ENCODE results near the gene CAMKK2. TPM values are rescaled to one million over a fixed set of nuclear protein-coding genes. Genes with fewer than 3 reads are reported as not detected.

Gene CAMKK2
- total RNA-seq, 1 experiment from 2014 or later = 26.7 TPM

- Histone ChIP-seq H3K79me2 (ENCODE audit: low read depth) (peaks cover 4% of the 10 kb centered on the region; the same call in 1 of the 2 replicates), H3K9me2 (ENCODE audit: insufficient read depth) (no peaks in the 10 kb centered on the region), H3K4me2 (0 out of 2 replicates have a peak overlapping the region, but pooled peaks have one; percentile 3), H3K27me3 (ENCODE audit: insufficient read depth, low read depth) (no peaks in the 10 kb centered on the region), H3K27ac (peak overlapping the region; percentile 66), H3K4me3 (no peak overlapping the region), H4K20me1 (ENCODE audit: insufficient read depth) (no peaks in the 10 kb centered on the region), H2AFZ (no peak overlapping the region), H3K4me1 (replicated peaks; ENCODE audit: insufficient read depth) (peaks cover 12% of the 10 kb centered on the region), H3K9me3 (ENCODE audit: insufficient read depth, low read depth) (no peaks in the 10 kb centered on the region), H3K36me3 (ENCODE audit: low read depth) (no peaks in the 10 kb centered on the region), H3F3A (ENCODE audit: insufficient read depth, low read depth) (peaks cover 10% of the 10 kb centered on the region)
- no peak for DNase-seq
- TF ChIP-seq, protein P1, sequence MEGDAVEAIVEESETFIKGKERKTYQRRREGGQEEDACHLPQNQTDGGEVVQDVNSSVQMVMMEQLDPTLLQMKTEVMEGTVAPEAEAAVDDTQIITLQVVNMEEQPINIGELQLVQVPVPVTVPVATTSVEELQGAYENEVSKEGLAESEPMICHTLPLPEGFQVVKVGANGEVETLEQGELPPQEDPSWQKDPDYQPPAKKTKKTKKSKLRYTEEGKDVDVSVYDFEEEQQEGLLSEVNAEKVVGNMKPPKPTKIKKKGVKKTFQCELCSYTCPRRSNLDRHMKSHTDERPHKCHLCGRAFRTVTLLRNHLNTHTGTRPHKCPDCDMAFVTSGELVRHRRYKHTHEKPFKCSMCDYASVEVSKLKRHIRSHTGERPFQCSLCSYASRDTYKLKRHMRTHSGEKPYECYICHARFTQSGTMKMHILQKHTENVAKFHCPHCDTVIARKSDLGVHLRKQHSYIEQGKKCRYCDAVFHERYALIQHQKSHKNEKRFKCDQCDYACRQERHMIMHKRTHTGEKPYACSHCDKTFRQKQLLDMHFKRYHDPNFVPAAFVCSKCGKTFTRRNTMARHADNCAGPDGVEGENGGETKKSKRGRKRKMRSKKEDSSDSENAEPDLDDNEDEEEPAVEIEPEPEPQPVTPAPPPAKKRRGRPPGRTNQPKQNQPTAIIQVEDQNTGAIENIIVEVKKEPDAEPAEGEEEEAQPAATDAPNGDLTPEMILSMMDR (conservative IDR thresholded peaks at IDR 0.05) = no peak
- no peak for TF ChIP-seq EZH2 (IDR thresholded peaks at IDR 0.05; ENCODE audit: low read depth)
- CTCF ChIA-PET = no interaction called here
- BruUV-seq (replicated peaks) = no TSS peak
- POLR2A ChIA-PET (ENCODE audit: unreplicated experiment) = interaction anchor here (0.6 kb wide), 1 partner anchor 121 kb away, joined by 13 read pairs; no protein-coding TSS in a partner anchor
- intact Hi-C loops (cut with micrococcal nuclease; ENCODE audit: unreplicated experiment) = no loop called here
These were observed 19.1 kb downstream of the CAMKK2 start for GRCh38 chr12:121277374-121277759.

GRCh38 chr12:121274036-121274763 is 22.3 kb downstream of the CAMKK2 start:
- Histone ChIP-seq H3K4me1 (replicated peaks; ENCODE audit: insufficient read depth) (peaks cover 12% of the 10 kb centered on the region), H3K9me3 (ENCODE audit: insufficient read depth, low read depth) (no peaks in the 10 kb centered on the region), H3K9me2 (ENCODE audit: insufficient read depth) (no peaks in the 10 kb centered on the region), H2AFZ (no peak overlapping the region), H3K4me3 (no peak overlapping the region), H3K79me2 (ENCODE audit: low read depth) (peaks cover 4% of the 10 kb centered on the region; the same call in 1 of the 2 replicates), H3K27me3 (ENCODE audit: insufficient read depth, low read depth) (no peaks in the 10 kb centered on the region), H3K4me2 (no peak overlapping the region), H3F3A (ENCODE audit: insufficient read depth, low read depth) (peaks cover 14% of the 10 kb centered on the region), H4K20me1 (ENCODE audit: insufficient read depth) (no peaks in the 10 kb centered on the region), H3K27ac (no peak overlapping the region), H3K36me3 (ENCODE audit: low read depth) (no peaks in the 10 kb centered on the region)
- CTCF ChIA-PET = no interaction called here
- intact Hi-C loops (cut with micrococcal nuclease; ENCODE audit: unreplicated experiment) = no loop called here
- DNase-seq = no peak
- no TSS peak for BruUV-seq (replicated peaks)
- POLR2A ChIA-PET (ENCODE audit: unreplicated experiment) = no interaction called here
- TF ChIP-seq EZH2 (IDR thresholded peaks at IDR 0.05; ENCODE audit: low read depth) = no peak
- TF ChIP-seq, protein P1 (conservative IDR thresholded peaks at IDR 0.05) = no peak

GRCh38 chr12:121273364-121273896 is 23.1 kb downstream of the CAMKK2 start:
- ChIA-PET POLR2A (ENCODE audit: unreplicated experiment) (no interaction called here), CTCF (no interaction called here)
- Histone ChIP-seq H3K79me2 (ENCODE audit: low read depth) (peaks cover 4% of the 10 kb centered on the region; the same call in 1 of the 2 replicates), H3K27ac (no peak overlapping the region), H3K27me3 (ENCODE audit: insufficient read depth, low read depth) (no peaks in the 10 kb centered on the region), H4K20me1 (ENCODE audit: insufficient read depth) (no peaks in the 10 kb centered on the region), H2AFZ (no peak overlapping the region), H3K9me2 (ENCODE audit: insufficient read depth) (no peaks in the 10 kb centered on the region), H3F3A (ENCODE audit: insufficient read depth, low read depth) (peaks cover 14% of the 10 kb centered on the region), H3K36me3 (ENCODE audit: low read depth) (no peaks in the 10 kb centered on the region), H3K9me3 (ENCODE audit: insufficient read depth, low read depth) (no peaks in the 10 kb centered on the region), H3K4me3 (no peak overlapping the region), H3K4me1 (replicated peaks; ENCODE audit: insufficient read depth) (peaks cover 12% of the 10 kb centered on the region), H3K4me2 (no peak overlapping the region)
- no peak for DNase-seq
- BruUV-seq (replicated peaks) = no TSS peak
- intact Hi-C loops (cut with micrococcal nuclease; ENCODE audit: unreplicated experiment) = no loop called here
- no peak for TF ChIP-seq EZH2 (IDR thresholded peaks at IDR 0.05; ENCODE audit: low read depth)
- TF ChIP-seq, protein P1 (conservative IDR thresholded peaks at IDR 0.05) = no peak

Data from PC-9 (cell line).